PFSK-1 (cell line): ENCODE data around the gene BLZF1.

ENCODE experiments used
- FOXP2 ChIP-seq: optimal IDR thresholded peaks from 2 replicates; pipeline ENCODE3; 2011; ENCODE audit warnings: borderline replicate concordance, control low read depth, inconsistent platforms; ENCODE audit not compliant: insufficient read depth; ENCODE audit errors: extremely low read length, extremely low read depth
- POLR2AphosphoS5 ChIP-seq: IDR thresholded peaks from 2 replicates; pipeline ENCODE4 v1.6.1; 2012; ENCODE audit warnings: low read depth, mild to moderate bottlenecking, control low read depth, low read length, moderate library complexity
- REST ChIP-seq, 2 experiments: IDR thresholded peaks; 2 replicates each; pipeline versions ENCODE4 v1.6.1 to v1.8.0; 2011 to 2012; ENCODE audit warnings: low read depth in 2 of 2, low read length in 2 of 2, control low read depth in 1 of 2, inconsistent platforms in 1 of 2, mild to moderate bottlenecking in 1 of 2, moderate library complexity in 1 of 2; ENCODE audit not compliant: insufficient read depth in 1 of 2
- SIN3A ChIP-seq: IDR thresholded peaks from 2 replicates; pipeline ENCODE4 v1.6.1; 2012; ENCODE audit warnings: mild to moderate bottlenecking, low read length, moderate library complexity, borderline replicate concordance; ENCODE audit not compliant: insufficient read depth
- TAF1 ChIP-seq: IDR thresholded peaks from 2 replicates; pipeline ENCODE4 v1.6.1; 2012; ENCODE audit warnings: low read length, control low read depth, borderline replicate concordance; ENCODE audit not compliant: insufficient read depth

The BLZF1 gene

GRCh38 chr1:169421309-169421708 is 53.3 kb downstream of the BLZF1 start:
- TF ChIP-seq FOXP2 (no peak), TAF1 (no peak), REST (IDR thresholded peaks at IDR 0.05; ENCODE audit: insufficient read depth in 1 of 2, low read depth in 2 of 2, low read length in 2 of 2) (no peak), SIN3A (no peak), POLR2AphosphoS5 (no peak)

- TF ChIP-seq TAF1 = no peak
- no peak for TF ChIP-seq SIN3A
- TF ChIP-seq POLR2AphosphoS5 = no peak
- no peak for TF ChIP-seq REST (IDR thresholded peaks at IDR 0.05; ENCODE audit: insufficient read depth in 1 of 2, low read depth in 2 of 2, low read length in 2 of 2)
- no peak for TF ChIP-seq FOXP2
These were observed 58.2 kb downstream of the BLZF1 start for GRCh38 chr1:169426174-169426705.

GRCh38 chr1:169427081-169427641 is 59.2 kb downstream of the BLZF1 start, which contains the start of gene CCDC181:
CCDC181 (minus strand) TSS chr1:169427474; CDS start chr1:169424927, 2,547 bp downstream.
- TF ChIP-seq SIN3A (no peak), POLR2AphosphoS5 (no peak), TAF1 (no peak), FOXP2 (no peak), REST (IDR thresholded peaks at IDR 0.05; ENCODE audit: insufficient read depth in 1 of 2, low read depth in 2 of 2, low read length in 2 of 2) (no peak)
